NCI-H2107 (cell line): ENCODE data around the gene MTIF2.
A peak's percentile ranks its signal among the peaks of the same experiment; 100 is the strongest.
"Not testable (repeated sequence)": the region's sequence is repeated elsewhere in the genome, so short reads cannot be mapped to it uniquely, and the experiment has no call there.

Source experiments
- DNase-seq: peaks from one replicate; lab custom pipeline; 2025; lab: John Stamatoyannopoulos, UW

MTIF2 gene

GRCh38 chr2:55241582-55241981 is 27.4 kb downstream of the MTIF2 start:
- not testable (repeated sequence) for DNase-seq

GRCh38 chr2:55239656-55240222 is 29.3 kb downstream of the MTIF2 start:
- no peak for DNase-seq

GRCh38 chr2:55236992-55237543 is 32.0 kb downstream of the MTIF2 start:
- DNase-seq: no peak

- no peak for DNase-seq
These were observed 33.1 kb downstream of the MTIF2 start for GRCh38 chr2:55235724-55236538.

GRCh38 chr2:55233658-55233940 is 35.4 kb downstream of the MTIF2 start:
- no peak for DNase-seq

GRCh38 chr2:55232863-55233657 is 36.0 kb downstream of the MTIF2 start:
- DNase-seq: no peak

- DNase-seq: peak; percentile 66
These were observed 36.8 kb downstream of the MTIF2 start, which contains the start of the genes CLHC1 and RPS27A for GRCh38 chr2:55232084-55232862. TSS of gene CLHC1 (minus strand) at chr2:55232293. CDS start at chr2:55222411, 9,882 bp downstream. TSS of gene RPS27A (plus strand) at chr2:55232688. CDS start at chr2:55232825, 137 bp downstream.

- DNase-seq: no peak
These were observed 37.4 kb downstream of the MTIF2 start for GRCh38 chr2:55231546-55232083.

- DNase-seq: no peak
These were observed 38.5 kb downstream of the MTIF2 start for GRCh38 chr2:55230551-55230950.

- no peak for DNase-seq
These were observed 39.8 kb downstream of the MTIF2 start for GRCh38 chr2:55229221-55229620.

- no peak for DNase-seq
These were observed 40.8 kb downstream of the MTIF2 start for GRCh38 chr2:55228226-55228563.

- DNase-seq: not testable (repeated sequence)
These were observed 41.4 kb downstream of the MTIF2 start for GRCh38 chr2:55227437-55228225.

- no peak for DNase-seq
These were observed 43.5 kb downstream of the MTIF2 start for GRCh38 chr2:55225481-55226020.

GRCh38 chr2:55224761-55225261 is 44.2 kb downstream of the MTIF2 start:
- no peak for DNase-seq

GRCh38 chr2:55223958-55224760 is 44.9 kb downstream of the MTIF2 start:
- DNase-seq: no peak

- no peak for DNase-seq
These were observed 55.2 kb downstream of the MTIF2 start for GRCh38 chr2:55213822-55214221.

- no peak for DNase-seq
These were observed 64.1 kb downstream of the MTIF2 start for GRCh38 chr2:55204950-55205349.

GRCh38 chr2:55204536-55204935 is 64.5 kb downstream of the MTIF2 start:
- no peak for DNase-seq

GRCh38 chr2:55200416-55200815 is 68.6 kb downstream of the MTIF2 start:
- DNase-seq: no peak
